HG03575 (cell line): ENCODE measurements around the gene RHOJ.
"Not testable (repeated sequence)": the region's sequence is repeated elsewhere in the genome, so short reads cannot be mapped to it uniquely, and the experiment has no call there.

Source experiments
- ATAC-seq: cut with Tn5 transposase; IDR thresholded peaks from one replicate; pipeline ENCODE4 v1.9.1; 2021; ENCODE audit not compliant: unreplicated experiment, insufficient number of reproducible peaks, low FRiP score; ENCODE audit errors: extremely low read depth

Gene RHOJ

DNA sequence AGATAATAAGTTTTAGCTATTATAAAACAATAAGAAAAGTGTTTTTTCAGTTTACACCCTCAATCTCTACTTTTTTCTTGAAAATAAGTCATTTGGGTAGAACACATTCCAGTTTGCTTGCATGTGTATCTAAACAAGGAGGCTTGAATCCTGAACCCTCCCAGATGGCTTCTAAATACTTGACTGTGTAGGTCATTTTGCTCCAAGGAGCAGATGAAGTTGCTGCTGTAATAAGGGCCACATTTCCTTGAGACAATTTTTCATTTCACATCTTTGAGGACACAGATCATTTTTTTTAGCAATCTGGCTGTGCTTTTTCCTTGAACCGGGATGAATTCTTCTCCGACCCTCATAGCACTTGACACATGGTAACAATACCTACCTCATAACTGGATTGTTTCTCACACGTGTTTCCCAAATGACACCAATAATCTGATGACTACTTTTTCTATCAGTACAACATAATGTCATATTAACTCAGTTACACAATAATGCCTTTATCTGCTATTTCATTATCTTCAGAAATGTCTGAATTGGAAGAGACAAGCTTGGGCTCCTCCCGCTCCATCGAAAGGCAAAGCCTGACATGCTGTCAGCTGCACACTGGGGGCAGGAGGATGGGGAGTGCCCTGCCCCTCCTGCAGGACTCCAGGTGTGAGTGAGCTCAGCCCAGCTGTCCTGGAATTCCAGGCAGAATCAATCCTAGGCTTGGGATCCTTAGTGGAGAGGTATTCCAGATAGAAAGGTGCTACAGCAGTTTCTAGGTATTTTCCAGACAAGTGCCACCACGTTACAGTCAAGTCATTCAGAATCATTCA lies 83.6 kb downstream of the RHOJ start:
- no peak for ATAC-seq

DNA sequence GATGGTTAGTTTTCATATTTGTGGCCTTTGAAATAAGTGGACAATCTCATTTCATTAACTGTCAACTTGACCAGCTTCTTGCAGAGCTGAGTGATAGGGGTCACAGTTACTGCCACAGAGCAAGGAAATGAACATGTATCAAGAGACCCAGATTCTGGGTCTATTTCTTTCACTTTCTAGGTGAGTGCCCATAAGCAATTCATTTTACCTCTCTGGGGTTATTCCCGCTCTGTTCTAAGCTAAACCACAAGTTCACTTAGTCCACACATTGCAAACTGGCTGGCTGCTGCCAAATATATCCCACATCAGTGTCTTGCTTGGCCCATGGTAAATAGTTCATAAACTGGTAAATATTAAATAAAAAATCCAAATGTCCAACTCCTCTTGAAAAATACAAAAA lies 84.6 kb downstream of the RHOJ start:
- ATAC-seq: no peak

DNA sequence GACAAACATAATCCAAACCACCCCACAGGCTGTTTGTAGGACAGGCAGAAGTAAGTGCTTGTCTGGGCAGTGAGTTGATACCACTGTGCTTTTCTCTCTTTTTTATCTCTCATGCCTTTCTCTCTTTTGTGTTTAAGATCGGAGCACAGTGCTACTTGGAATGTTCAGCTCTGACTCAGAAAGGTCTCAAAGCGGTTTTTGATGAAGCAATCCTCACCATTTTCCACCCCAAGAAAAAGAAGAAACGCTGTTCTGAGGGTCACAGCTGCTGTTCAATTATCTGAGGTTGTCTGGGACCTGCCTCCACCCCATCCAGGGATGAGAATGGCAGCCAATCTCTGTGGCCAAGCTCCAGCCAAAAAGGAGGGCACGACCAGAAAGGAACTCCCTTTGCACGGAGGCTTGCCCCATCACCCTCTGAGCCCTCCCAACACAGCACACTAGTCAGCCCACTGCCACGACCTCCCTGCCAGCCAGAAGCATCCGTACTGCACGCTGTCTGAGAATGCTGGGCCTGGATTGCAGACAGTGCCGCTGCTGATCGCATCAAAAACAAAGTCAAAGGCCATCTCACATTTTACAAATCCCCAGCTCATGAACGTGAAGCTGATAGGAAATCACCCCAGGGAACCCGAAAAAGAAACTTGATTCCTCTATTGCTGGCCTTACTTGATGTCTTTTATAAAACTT lies 86.6 kb downstream of the RHOJ start:
- ATAC-seq: no peak

DNA sequence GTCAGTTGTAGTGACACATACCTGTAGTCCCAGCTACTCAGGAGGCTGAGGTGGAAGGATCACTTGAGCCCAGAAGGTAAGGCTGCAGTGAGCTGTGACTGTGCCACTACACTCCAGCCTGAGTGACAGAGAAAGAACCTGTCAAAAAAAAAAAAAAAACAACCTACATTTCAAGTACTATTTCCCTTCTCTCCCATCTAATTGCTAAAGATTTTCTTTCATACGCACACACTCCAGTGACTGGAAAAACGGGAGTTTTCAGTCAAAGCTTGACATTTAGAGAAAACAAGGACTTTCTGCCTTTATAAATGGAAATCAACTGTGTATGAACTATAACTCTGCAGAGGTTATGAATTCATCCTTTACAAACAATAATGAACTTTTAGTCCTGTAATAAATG lies 88.6 kb downstream of the RHOJ start:
- ATAC-seq: no peak

DNA sequence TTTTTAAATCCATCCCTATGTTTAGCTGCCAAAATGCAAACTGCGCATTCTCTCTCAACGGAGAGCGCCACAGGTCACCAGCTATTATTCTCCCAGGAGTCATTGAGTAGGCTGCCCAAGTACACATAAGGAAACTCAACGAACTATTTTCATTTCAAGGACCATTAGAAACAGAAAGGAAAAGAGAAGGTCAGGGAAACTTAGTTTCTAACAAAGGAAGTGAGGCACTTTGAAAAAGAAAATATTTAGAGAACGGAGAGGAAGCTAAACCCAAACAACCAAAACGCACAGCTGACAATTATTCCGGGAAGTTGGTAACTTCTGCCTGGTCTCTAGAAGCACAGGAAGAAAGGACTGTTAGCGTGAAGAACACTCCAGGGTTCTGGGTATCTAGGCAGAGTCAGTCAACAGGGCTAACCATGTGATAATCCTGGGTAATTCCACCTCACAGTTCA lies 91.0 kb downstream of the RHOJ start:
- ATAC-seq: no peak

DNA sequence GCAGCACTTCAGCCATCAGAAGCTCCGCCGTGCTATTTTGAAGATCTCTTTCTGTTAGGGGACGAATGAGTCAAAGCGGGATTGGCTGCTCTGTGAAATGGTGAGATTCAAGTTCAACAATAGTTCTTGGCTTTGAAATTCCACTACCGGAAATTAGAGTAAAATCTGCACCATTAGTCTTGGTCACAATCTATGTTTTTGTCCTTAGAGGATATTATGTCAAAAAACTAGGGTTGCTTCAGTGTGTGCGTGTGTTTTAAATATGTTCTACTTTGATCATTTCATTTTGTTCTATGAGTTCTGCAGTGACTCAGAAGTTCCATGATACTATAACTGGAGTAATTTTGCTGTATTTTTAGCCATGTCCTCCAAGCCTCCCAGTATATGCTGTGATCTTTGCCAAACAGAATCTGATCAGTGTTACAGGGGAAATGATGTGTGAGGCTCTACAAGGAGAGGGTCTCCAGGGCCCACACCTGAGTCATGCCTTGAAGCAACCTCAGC lies 91.9 kb downstream of the RHOJ start:
- no peak for ATAC-seq

DNA sequence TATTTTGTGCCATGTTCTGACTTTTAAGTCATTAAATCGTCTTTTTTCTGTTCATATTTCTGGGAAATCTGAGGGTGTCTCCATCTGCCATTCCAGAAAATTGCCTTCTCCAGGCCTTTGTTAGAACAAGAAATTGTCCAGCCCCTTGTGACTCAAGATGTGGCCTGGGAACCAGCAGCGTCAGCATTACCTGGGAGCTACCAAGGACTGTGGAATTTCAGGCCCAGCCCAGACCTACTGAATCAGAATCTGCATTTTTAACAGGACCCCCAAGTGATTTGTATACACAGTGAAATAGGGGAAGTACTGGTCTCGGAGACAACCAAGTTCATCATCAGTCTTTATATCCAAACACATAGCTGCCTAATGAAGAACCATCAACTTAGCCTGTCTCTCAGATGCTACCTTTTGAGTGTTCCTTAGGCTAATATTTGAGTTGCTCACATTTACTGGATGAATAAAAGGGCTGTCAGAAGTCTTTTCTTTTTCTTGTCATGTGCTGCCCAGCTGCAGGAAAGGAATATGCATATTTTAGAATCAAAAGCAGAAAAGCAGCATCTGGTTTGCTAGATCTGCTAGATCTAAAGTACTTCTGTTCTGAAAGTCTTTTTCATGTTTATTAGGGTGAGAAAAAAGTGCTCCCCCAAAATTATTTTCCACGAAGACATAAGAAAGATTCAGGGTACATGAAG lies 93.3 kb downstream of the RHOJ start:
- ATAC-seq: no peak

DNA sequence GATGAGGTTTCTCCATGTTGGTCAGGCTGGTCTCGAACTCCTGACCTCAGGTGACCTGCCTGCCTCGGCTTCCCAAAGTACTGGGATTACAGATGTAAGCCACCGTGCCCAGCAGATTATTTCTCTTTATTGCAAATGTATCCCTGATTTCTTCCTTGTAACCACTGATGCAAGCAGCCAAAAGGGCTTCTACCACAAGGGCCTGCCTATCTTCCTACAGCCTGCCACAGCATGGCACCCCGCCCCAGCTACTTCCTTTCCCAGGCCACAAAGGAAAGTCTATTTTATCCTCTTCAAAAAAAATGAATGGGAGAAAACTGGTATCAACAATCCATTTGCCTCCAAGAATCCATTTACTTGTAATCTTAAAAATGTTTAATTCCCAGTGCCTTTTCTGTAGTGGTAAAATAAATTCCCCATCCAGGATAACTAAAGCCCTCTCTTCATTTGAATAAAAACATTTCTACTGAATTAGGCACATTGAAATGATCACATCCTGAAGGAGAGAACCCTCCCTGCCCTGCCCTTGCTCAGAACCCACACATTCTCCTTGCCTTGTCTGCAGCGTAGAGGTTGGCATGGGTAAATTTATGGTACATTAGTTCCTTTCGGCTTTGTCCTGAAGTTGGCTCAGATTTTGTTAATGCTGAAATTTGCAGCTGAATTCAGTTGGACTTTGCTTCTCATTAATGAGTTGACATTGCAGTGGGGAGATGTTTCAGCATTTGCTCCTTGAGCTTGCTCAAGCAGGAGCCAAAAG lies 95.3 kb downstream of the RHOJ start:
- no peak for ATAC-seq

DNA sequence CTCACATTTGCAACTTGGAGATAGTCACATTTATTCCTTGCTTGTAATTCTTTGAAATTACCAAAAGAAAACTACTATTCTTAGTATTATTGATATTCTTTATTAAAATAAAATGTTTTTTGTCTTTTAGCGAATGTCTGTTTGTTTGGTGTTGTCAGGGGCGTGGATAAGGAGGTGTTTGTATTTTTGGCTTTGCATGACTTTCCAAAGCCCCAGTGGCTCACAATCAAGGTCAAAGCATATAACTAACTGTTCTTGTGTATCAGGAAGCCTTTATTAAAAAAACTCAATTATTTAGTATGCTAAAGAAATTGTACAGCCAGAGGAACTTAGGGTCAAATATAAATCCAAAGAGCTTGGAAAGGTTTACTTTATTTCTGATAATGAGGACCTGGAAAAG lies 96.6 kb downstream of the RHOJ start:
- no peak for ATAC-seq

DNA sequence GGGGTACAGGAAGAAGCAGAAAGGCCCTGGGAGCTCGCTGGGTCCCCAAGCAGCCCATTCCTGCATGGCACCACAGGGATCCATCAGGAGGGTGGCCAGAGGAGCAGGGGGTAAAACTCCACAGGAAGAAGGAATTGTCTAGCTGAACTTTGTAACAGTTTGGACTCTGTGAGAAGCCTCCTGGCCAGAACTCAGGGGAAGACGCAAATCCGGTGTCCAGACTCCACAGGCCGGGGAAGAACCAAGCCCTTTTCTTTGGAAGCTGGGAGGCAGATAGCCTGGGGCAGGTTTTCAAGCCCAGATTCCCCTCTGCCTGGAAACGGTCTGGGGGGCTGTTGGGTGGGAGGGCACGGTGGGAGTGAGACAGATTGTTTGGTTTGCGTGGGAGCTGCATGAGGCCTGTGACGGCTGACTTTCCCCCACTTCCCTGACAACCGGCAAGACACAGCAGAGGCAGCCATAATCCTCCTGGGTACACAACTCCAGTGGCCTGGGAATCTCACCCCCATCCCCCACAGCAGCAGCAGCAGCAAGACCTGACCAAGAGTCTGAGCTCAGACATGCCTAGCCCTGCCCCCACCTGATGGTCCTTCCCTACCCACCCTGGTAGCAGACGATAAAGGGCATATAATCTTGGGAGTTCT lies 97.8 kb downstream of the RHOJ start:
- ATAC-seq: no peak

DNA sequence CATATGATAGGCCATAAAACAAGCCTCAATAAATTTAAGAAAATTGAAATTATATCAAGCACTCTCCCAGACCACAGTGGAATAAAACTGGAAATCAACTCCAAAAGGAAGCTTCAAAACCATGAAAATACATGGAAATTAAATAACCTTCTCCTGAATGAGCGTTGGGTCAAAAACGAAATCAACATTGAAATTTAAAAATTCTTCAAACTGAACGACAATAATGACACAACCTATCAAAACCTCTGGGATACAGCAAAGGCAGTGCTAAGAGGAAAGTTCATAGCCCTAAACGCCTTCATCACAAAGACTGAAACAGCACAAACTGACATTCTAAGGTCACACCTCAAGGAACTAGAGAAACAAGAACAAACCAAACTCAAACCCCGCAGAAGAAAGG lies 100.2 kb downstream of the RHOJ start:
- ATAC-seq: not testable (repeated sequence)

DNA sequence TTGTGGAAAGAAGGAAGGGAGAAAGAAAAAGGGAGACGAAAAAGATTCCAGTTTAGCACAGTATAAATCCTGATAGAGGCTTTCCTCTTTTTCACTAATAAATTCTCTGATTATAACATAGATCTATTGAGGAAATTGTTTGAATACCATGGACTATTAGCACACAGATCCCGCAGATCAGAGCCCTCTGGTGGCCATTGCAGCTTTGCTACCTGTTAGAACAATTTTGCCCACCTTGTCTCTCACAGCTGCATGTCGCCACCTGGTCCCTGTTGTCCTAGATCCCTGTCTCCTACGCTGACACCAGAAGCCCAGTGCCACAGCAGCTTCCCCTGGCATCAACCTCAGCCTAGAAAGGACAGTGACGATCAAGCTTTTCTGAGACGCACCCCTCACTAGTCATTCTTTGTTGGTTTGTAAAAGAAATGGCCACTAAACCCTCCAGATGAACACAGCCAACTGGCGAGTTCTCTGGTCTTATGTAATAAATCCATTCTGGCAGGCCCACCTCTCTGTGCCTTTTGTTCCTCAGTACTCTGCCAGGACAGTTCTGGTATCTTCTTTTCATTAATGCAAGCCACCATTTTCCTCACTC lies 104.6 kb downstream of the RHOJ start:
- no peak for ATAC-seq

DNA sequence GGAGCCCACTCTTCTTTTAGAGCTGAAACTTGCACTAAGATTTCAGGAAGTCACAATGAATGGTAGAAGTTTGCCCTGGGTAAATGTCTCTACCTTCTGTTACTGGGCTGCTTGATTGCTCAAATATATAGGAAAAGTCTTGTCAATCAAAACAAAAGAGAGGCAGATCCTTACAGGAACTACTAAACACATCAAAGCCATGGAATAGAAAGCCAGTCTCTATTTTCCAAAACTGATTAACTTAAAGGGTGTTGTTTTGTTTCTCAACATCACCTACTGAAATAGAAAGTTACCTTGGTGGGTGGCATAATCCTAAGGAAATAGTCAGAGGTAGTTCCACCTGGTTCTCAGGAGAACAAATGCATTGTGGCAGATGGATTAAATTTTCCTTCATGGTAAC lies 114.6 kb downstream of the RHOJ start, which contains the start of gene GPHB5:
Gene GPHB5 (minus strand): TSS at position 101 of the 400 bp plus-strand sequence. CDS start 1,086 bp downstream, outside the sequence.
- no peak for ATAC-seq

DNA sequence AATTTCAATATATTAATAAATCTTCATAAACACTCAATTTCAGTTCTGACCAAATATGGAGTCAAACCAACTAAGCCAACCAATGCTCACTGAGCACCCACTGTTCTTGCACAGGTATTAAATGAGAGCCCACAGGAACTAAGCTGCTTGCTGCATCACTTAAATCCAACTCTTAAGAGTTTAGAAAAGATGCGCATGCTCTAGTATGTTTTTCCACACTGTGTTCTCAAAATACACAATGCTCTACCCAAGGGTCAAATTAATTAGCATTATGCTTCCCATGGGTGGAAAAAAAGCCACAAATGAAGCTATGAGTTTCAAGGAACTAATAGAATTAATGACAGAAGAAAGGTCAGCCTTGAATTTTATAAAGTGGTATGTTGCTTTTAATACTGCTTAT lies 118.2 kb downstream of the RHOJ start:
- ATAC-seq: no peak

DNA sequence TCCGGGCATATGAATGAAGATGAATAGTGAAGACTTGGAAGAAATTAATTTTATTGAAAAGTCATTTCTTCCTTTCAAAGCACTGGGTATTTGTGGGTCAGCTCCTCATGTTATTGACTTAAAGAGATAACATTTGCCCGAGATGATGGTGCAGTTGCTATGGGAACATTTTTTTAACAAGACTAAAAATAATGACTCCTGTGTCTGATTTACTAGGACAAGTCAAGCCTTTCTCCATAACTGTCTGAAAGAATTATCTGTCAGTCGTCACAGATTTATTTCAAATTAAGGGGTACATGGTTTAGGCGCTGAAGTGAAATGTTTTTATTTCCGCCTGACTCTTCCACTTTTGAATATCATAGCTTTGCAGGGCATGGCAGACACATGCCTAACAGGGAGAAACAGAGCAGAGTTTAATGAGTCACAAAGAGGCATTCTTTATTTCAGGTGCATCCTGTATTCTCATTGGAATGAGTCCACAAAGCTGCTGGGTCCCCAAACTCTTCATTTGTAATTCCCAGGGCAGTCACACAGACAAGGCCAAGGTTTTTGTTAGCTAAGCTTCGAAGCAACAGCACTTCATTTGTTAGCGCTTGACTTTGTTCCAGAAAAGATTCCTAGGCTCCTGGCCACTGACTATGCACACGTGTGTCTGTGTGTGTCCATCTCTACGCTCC lies 118.8 kb downstream of the RHOJ start:
- ATAC-seq: no peak

DNA sequence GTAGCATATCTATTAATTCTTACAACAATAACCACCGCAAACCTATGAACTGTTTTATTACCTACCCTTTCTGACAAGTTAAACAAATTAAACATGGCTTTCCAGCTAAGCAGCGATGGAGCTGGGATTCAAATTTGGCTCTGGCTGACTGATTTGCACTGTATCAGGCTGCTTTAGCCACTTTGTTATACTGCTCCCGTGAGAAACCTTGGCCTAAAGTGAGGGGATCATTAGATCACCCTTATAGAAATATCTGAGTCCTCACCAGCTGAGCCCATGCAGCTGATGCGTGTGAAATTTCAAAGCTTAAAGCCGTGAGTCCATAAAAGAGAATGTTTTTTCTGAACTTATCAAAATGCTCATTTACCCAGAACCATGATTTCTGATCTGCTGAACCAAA lies 122.6 kb downstream of the RHOJ start:
- ATAC-seq: no peak

DNA sequence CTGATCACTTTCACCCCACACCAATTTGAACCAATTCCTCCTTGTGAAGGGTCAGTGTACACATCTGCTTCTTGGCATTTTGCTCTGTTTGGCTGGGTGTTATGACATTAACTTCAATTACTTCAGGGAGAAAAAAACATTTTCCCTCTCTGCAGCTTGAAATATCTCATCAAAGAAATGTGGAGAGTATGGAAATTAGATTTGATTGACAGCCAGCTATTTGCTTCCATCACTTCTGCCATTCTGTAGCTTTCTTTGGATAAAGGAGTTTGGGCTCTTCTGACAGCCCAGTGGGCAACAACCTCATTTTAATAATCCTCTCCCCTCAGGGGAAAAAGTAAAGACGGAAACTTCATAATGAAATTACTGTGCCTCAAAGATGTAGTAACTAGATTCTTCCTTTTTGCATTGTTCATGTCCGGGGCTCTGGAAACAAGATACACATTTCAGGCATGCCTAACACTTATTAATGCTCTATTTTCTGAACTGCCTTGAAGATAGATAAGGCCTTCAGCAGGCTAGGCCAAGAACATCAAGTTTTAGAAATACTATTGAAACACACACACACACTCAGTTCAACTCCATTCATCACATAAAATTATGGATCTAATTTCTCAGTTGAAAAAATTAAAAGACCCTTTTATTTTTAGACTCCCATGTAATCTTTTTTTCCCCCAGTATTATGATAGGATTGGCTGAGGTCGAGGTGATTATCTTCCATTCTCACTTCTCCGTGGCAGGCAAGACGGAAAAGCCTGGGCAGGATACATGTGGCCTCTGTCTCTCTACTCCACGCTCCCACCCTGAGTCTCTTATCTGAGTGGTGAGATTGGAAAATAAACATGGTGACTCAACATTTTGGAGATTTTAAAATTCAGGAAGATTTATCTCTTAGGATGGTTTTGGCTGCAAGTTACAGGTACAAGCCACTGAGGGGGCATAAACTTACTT lies 124.8 kb downstream of the RHOJ start:
- ATAC-seq: no peak
